Smooth muscle cell of bladder (primary cell): ENCODE measurements around the gene CCDC28A. TPM values are rescaled to one million over a fixed set of nuclear protein-coding genes. Genes with fewer than 3 reads are reported as not detected.

Experiments used
- total RNA-seq: library from RNA; depleted of rRNA; stranded (reverse); fragments of >200 nt; gene quantifications from 2 replicates; pipeline ENCODE4 v1.2.3, GENCODE V29; 2014

The CCDC28A gene
- 14.5 and 18.5 TPM in 2 replicates for total RNA-seq

GRCh38 chr6:138773177-138774091 lies at the start of gene CCDC28A:
CCDC28A (plus strand) TSS chr6:138773769; CDS start chr6:138776121, 2,352 bp downstream.

GRCh38 chr6:138795809-138796603 lies 22.4 kb downstream of the CCDC28A start, which contains the start of gene ECT2L:
ECT2L (plus strand) TSS chr6:138796087; CDS start chr6:138813275, 17,188 bp downstream.

Other genes with a start within 250 kb of the CCDC28A start
- gene ECT2L, start 22.3 kb downstream of the CCDC28A start, total RNA-seq: under 0.01 TPM in 1 of 2 replicates, not detected in the other
- gene REPS1, start 214.5 kb downstream of the CCDC28A start, total RNA-seq: 19.5 and 20.6 TPM in 2 replicates